GM12892 (cell line): Measurements from ENCODE around the gene NRXN3.

Source experiments
- POLR2A ChIP-seq: IDR thresholded peaks from 2 replicates; pipeline ENCODE4 v1.6.1; 2011; ENCODE audit warnings: low read depth, low read length, control low read depth
- POLR2AphosphoS5 ChIP-seq: IDR thresholded peaks from 2 replicates; pipeline ENCODE4 v1.6.1; 2011; ENCODE audit warnings: low read depth, low read length, control low read depth
- TAF1 ChIP-seq: IDR thresholded peaks from 2 replicates; pipeline ENCODE4 v1.6.1; 2011; ENCODE audit warnings: low read depth, mild to moderate bottlenecking, control low read depth, low read length, borderline replicate concordance

- no peak for TF ChIP-seq POLR2AphosphoS5
- TF ChIP-seq POLR2A: no peak
- TF ChIP-seq TAF1: no peak
Observed at GRCh38 chr14:79118291-79118690, 948.1 kb downstream of the NRXN3 start.
